Erythroblast (primary cell): Measurements from ENCODE around the gene KIRREL3.

Source experiments
- DNase-seq, 2 experiments: peaks; one replicate each; lab custom pipeline; 2025; lab: John Stamatoyannopoulos, UW
- GATA1 ChIP-seq: IDR thresholded peaks from 2 replicates; pipeline ENCODE4 v1.6.1; 2011; ENCODE audit warnings: low read depth, mild to moderate bottlenecking, control low read depth, low read length, moderate library complexity
- POLR2A ChIP-seq: IDR thresholded peaks from 2 replicates; pipeline ENCODE4 v1.6.1; 2011; ENCODE audit warnings: mild to moderate bottlenecking, low read length

KIRREL3 gene

GRCh38 chr11:126925321-126926093, 75.1 kb downstream of the KIRREL3 start:
- TF ChIP-seq POLR2A (no peak), GATA1 (no peak)
- no peak for DNase-seq

GRCh38 chr11:126924376-126925040, 76.1 kb downstream of the KIRREL3 start:
- DNase-seq: no peak
- no peak for TF ChIP-seq GATA1
- no peak for TF ChIP-seq POLR2A

GRCh38 chr11:126920833-126921232, 79.7 kb downstream of the KIRREL3 start:
- TF ChIP-seq GATA1 (no peak), POLR2A (no peak)
- DNase-seq: peak in 1 of 2 experiments; percentile 3

- no peak for TF ChIP-seq GATA1
- TF ChIP-seq POLR2A: no peak
- peak in 1 of 2 experiments; percentile 3 for DNase-seq
Observed at GRCh38 chr11:126919147-126919823, 81.3 kb downstream of the KIRREL3 start.

GRCh38 chr11:126918556-126918955, 82.0 kb downstream of the KIRREL3 start:
- no peak for TF ChIP-seq POLR2A
- TF ChIP-seq GATA1: no peak
- no peak for DNase-seq

GRCh38 chr11:126917531-126918204, 82.9 kb downstream of the KIRREL3 start:
- TF ChIP-seq POLR2A: no peak
- no peak for TF ChIP-seq GATA1
- DNase-seq: peak in 1 of 2 experiments; percentile 29

- no peak for TF ChIP-seq GATA1
- DNase-seq: no peak
Observed at GRCh38 chr11:126915430-126915829, 85.1 kb downstream of the KIRREL3 start.

- no peak for DNase-seq
Observed at GRCh38 chr11:126914941-126915340, 85.6 kb downstream of the KIRREL3 start.

GRCh38 chr11:126914166-126914565, 86.4 kb downstream of the KIRREL3 start:
- TF ChIP-seq POLR2A (no peak), GATA1 (no peak)
- no peak for DNase-seq

More at GRCh38 chr11:126914941-126915340, 85.6 kb downstream of the KIRREL3 start:
- no peak for TF ChIP-seq POLR2A
- no peak for TF ChIP-seq GATA1

- no peak for TF ChIP-seq GATA1
- TF ChIP-seq POLR2A: no peak
Observed at GRCh38 chr11:126904520-126904919, 96.0 kb downstream of the KIRREL3 start.

GRCh38 chr11:126901783-126902182, 98.8 kb downstream of the KIRREL3 start:
- DNase-seq: no peak
- no peak for TF ChIP-seq POLR2A

More at GRCh38 chr11:126904520-126904919, 96.0 kb downstream of the KIRREL3 start:
- DNase-seq: no peak

- no peak for DNase-seq
- TF ChIP-seq GATA1 (no peak), POLR2A (no peak)
Observed at GRCh38 chr11:126899961-126900748, 100.4 kb downstream of the KIRREL3 start.

GRCh38 chr11:126898802-126899201, 101.8 kb downstream of the KIRREL3 start:
- TF ChIP-seq GATA1 (no peak), POLR2A (no peak)
- no peak for DNase-seq
